Liver (tissue), 9 donors: ENCODE data around the gene GRAP2. TPM values are rescaled to one million over a fixed set of nuclear protein-coding genes. Genes with fewer than 3 reads are reported as not detected.

Experiments
- DNase-seq: peaks from one replicate; pipeline ENCODE4 v3.0.0-alpha.2; 2017; ENCODE audit warnings: low spot score
- H3K27ac ChIP-seq, 2 donors: one replicate each; pipeline ENCODE4 v1.7.0; 2013; ENCODE audit warnings: inconsistent platforms in 2 of 2, low read length in 2 of 2, control low read depth in 1 of 2, low read depth in 1 of 2, mild to moderate bottlenecking in 1 of 2
- H3K27me3 ChIP-seq, 4 donors: one replicate each; pipeline versions ENCODE4 v1.6.1 to v1.7.0; 2013; ENCODE audit warnings: low read length in 3 of 4, inconsistent platforms in 1 of 4, mild to moderate bottlenecking in 1 of 4, moderate library complexity in 1 of 4; ENCODE audit not compliant: control insufficient read depth in 4 of 4, insufficient read depth in 4 of 4
- H3K36me3 ChIP-seq, 4 donors: one replicate each; pipeline versions ENCODE4 v1.6.1 to v1.7.0; 2013; ENCODE audit warnings: low read length in 3 of 4, mild to moderate bottlenecking in 3 of 4, low read depth in 1 of 4, moderate library complexity in 1 of 4; ENCODE audit not compliant: control insufficient read depth in 4 of 4, insufficient read depth in 3 of 4
- H3K4me1 ChIP-seq, 4 donors: one replicate each; pipeline versions ENCODE4 v1.6.1 to v1.7.0; 2013; ENCODE audit warnings: low read length in 3 of 4, mild to moderate bottlenecking in 3 of 4, moderate library complexity in 1 of 4; ENCODE audit not compliant: control insufficient read depth in 4 of 4, insufficient read depth in 4 of 4
- H3K4me3 ChIP-seq, 3 donors: one replicate each; pipeline versions ENCODE4 v1.6.1 to v1.7.0; 2013; ENCODE audit warnings: low read length in 3 of 3, control low read depth in 1 of 3, low read depth in 1 of 3, mild to moderate bottlenecking in 1 of 3
- H3K9ac ChIP-seq, 2 donors: one replicate each; pipeline ENCODE4 v1.7.0; 2013; ENCODE audit warnings: low read length in 2 of 2, mild to moderate bottlenecking in 2 of 2, moderate library complexity in 2 of 2, control low read depth in 1 of 2, low read depth in 1 of 2
- H3K9me3 ChIP-seq, 4 donors: one replicate each; pipeline versions ENCODE4 v1.6.1 to v1.7.0; 2013; ENCODE audit warnings: low read length in 3 of 4; ENCODE audit not compliant: control insufficient read depth in 4 of 4
- CTCF ChIP-seq: fragments of 150-350 bp; IDR thresholded peaks from 2 replicates; pipeline ENCODE4 v1.5.1; 2017; ENCODE audit warnings: improper control_type of control experiment, low read depth, low read length; ENCODE audit not compliant: missing input control
- EGR1 ChIP-seq, 2 donors: IDR thresholded peaks; 2 replicates each; pipeline ENCODE4 v1.6.1; 2016 to 2018; ENCODE audit warnings: antibody characterized with exemption in 2 of 2, low read depth in 2 of 2
- FOXA1 ChIP-seq: IDR thresholded peaks from 2 replicates; pipeline ENCODE4 v1.6.1; 2016; ENCODE audit warnings: antibody characterized with exemption
- FOXA2 ChIP-seq: IDR thresholded peaks from 2 replicates; pipeline ENCODE4 v1.6.1; 2016; ENCODE audit warnings: antibody characterized with exemption
- GABPA ChIP-seq, 2 donors: IDR thresholded peaks in 1 of 2; conservative IDR thresholded peaks in 1 of 2; 2 replicates each; pipeline ENCODE4 v1.6.1; 2016; ENCODE audit warnings: antibody characterized with exemption in 2 of 2, mild to moderate bottlenecking in 1 of 2, moderate library complexity in 1 of 2
- HNF4A ChIP-seq, 2 donors: conservative IDR thresholded peaks; 2 replicates each; pipeline ENCODE4 v1.6.1; 2016; ENCODE audit warnings: antibody characterized with exemption in 2 of 2, mild to moderate bottlenecking in 2 of 2
- HNF4G ChIP-seq: IDR thresholded peaks from 2 replicates; pipeline ENCODE4 v1.6.1; 2016; ENCODE audit warnings: antibody characterized with exemption
- JUND ChIP-seq, 2 donors: IDR thresholded peaks; 2 replicates each; pipeline ENCODE4 v1.6.1; 2016; ENCODE audit warnings: antibody characterized with exemption in 2 of 2
- MAX ChIP-seq: IDR thresholded peaks from 2 replicates; pipeline ENCODE4 v1.6.1; 2016; ENCODE audit warnings: antibody characterized with exemption
- NR2F2 ChIP-seq: IDR thresholded peaks from 2 replicates; pipeline ENCODE4 v1.6.1; 2016; ENCODE audit warnings: antibody characterized with exemption
- RAD21 ChIP-seq, 2 donors: IDR thresholded peaks; 2 replicates each; pipeline ENCODE4 v1.6.1; 2016; ENCODE audit warnings: antibody characterized with exemption in 2 of 2, mild to moderate bottlenecking in 2 of 2
- RXRA ChIP-seq, 2 donors: IDR thresholded peaks; 2 replicates each; pipeline ENCODE4 v1.6.1; 2017 to 2018; ENCODE audit warnings: antibody characterized with exemption in 2 of 2, mild to moderate bottlenecking in 1 of 2
- SP1 ChIP-seq: IDR thresholded peaks from 2 replicates; pipeline ENCODE4 v1.6.1; 2018; ENCODE audit warnings: antibody characterized with exemption, mild to moderate bottlenecking
- TAF1 ChIP-seq: conservative IDR thresholded peaks from 2 replicates; pipeline ENCODE4 v1.6.1; 2016; ENCODE audit warnings: antibody characterized with exemption, mild to moderate bottlenecking
- YY1 ChIP-seq: IDR thresholded peaks from 2 replicates; pipeline ENCODE4 v1.6.1; 2016; ENCODE audit warnings: antibody characterized with exemption, mild to moderate bottlenecking
- ZBTB33 ChIP-seq: IDR thresholded peaks from 2 replicates; pipeline ENCODE4 v1.6.1; 2016; ENCODE audit warnings: antibody characterized with exemption
- WGBS: extraction: QIAGEN DNeasy Blood & Tissue Kit; methylation state at CpG from one replicate; pipeline ENCODE4 v1.1.7; 2013; 5-methylcytosine and 5-hydroxymethylcytosine counted together
- polyA plus RNA-seq, 2 donors: library from polyadenylated mRNA; stranded (reverse) in 1 of 2; unstranded in 1 of 2; fragments of 200-250 nt in 1 of 2; fragments of >200 nt in 1 of 2; fragmentation: Nextera tagmentation in 1 of 2; extraction: Ambion mirVana in 1 of 2; gene quantifications; one replicate each; pipeline versions ENCODE4 v1.2.1 to v1.2.3, GENCODE V29; 2013 to 2015
- total RNA-seq, 2 donors: library from RNA; depleted of rRNA; stranded (reverse); fragments of >200 nt; gene quantifications; one replicate each; pipeline ENCODE4 v1.2.3, GENCODE V29; 2014
- donor health status: healthy.
- donor health status: healthy.
- donor health status: healthy.
- donor health status: healthy.
- donor health status: healthy.

GRAP2 gene
- total and polyA plus RNA-seq, 4 donors, result 0.22 to 38.2 (median 0.78) TPM

DNA sequence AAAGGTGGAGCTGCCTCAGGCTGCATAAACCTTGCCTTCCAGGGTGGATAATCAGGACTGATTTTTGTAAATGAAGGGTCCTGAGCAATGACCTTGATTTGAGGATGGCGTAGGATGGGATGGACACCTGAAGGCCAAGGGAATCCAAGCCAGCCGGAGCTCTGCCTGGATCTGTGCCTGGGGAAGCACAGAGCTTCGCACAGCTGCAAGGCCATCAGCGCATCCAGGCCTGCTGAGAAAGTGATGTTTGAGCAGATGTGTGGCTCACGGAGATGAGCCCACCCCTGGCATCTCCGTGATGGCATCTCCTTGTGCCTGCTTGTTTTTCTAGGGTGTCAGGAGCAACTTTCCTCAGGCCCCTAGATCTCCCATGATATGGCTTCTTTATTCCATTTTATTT is 117.2 kb downstream of the GRAP2 start:
- Histone ChIP-seq H3K27me3 (no peaks in the 10 kb centered on the region), H3K4me1 (peaks cover 0 to 4% (median 0%) of the 10 kb centered on the region in 4 donors), H3K36me3 (no peaks in the 10 kb centered on the region), H3K9me3 (no peaks in the 10 kb centered on the region), H3K9ac (no peak overlapping the region), H3K4me3 (no peak overlapping the region), H3K27ac (no peak overlapping the region)
- 96% methylated on average over 6 of the region's 6 CpGs for WGBS
- TF ChIP-seq RXRA (IDR thresholded peaks at IDR 0.05) (no peak), TAF1 (no peak), HNF4G (no peak), FOXA1 (no peak), HNF4A (conservative IDR thresholded peaks at IDR 0.05) (no peak), JUND (IDR thresholded peaks at IDR 0.05) (no peak), SP1 (no peak), CTCF (no peak), ZBTB33 (no peak), YY1 (no peak), RAD21 (IDR thresholded peaks at IDR 0.05) (no peak), MAX (no peak), FOXA2 (no peak), GABPA (IDR thresholded peaks at IDR 0.05 in 1 of 2, conservative IDR thresholded peaks at IDR 0.05 in 1 of 2) (no peak), EGR1 (IDR thresholded peaks at IDR 0.05; ENCODE audit: low read depth in 2 of 2) (no peak), NR2F2 (no peak)
- DNase-seq, result no peak

GRCh38 chr22:40019100-40019499 is 118.2 kb downstream of the GRAP2 start:
- WGBS, result 90% methylated on average over 9 of the region's 9 CpGs
- Histone ChIP-seq H3K27ac (no peak overlapping the region), H3K27me3 (no peaks in the 10 kb centered on the region), H3K9me3 (no peaks in the 10 kb centered on the region), H3K9ac (no peak overlapping the region), H3K4me3 (no peak overlapping the region), H3K36me3 (no peaks in the 10 kb centered on the region), H3K4me1 (peaks cover 0 to 4% (median 0%) of the 10 kb centered on the region in 4 donors)
- no peak for TF ChIP-seq EGR1 (IDR thresholded peaks at IDR 0.05; ENCODE audit: low read depth in 2 of 2)
- TF ChIP-seq RXRA (IDR thresholded peaks at IDR 0.05), result no peak
- TF ChIP-seq TAF1, result no peak
- TF ChIP-seq HNF4G, result no peak
- TF ChIP-seq FOXA2, result no peak
- TF ChIP-seq SP1, result no peak
- DNase-seq, result no peak

DNA sequence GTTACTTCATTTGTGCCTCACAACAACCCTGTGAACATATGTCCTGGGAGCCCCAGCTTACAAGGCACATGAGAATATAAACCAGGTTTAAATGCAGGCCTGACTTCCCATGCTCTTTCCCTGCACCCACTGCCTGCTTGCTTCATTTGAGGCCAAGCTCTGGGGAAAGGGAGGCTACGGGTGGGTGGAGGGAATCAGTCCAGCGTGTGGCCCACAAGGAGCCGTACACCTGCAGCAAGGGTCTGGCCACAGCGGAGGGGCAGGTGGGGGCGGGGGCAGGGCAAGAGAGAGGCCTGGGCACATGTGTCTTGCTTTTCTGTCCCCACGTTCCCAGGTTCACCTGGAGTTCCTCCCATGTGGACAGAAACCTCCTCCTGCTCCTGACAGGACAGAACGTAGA is 120.1 kb downstream of the GRAP2 start:
- Histone ChIP-seq H3K27ac (no peak overlapping the region), H3K4me1 (no peaks in the 10 kb centered on the region), H3K9me3 (no peaks in the 10 kb centered on the region), H3K4me3 (no peak overlapping the region), H3K27me3 (no peaks in the 10 kb centered on the region), H3K36me3 (no peaks in the 10 kb centered on the region), H3K9ac (no peak overlapping the region)
- 91% methylated on average over 7 of the region's 7 CpGs for WGBS
- DNase-seq, result no peak
- no peak for TF ChIP-seq ZBTB33
- TF ChIP-seq RXRA (IDR thresholded peaks at IDR 0.05), result no peak
- no peak for TF ChIP-seq EGR1 (IDR thresholded peaks at IDR 0.05; ENCODE audit: low read depth in 2 of 2)
- TF ChIP-seq NR2F2, result no peak
- no peak for TF ChIP-seq FOXA2
- TF ChIP-seq HNF4A (conservative IDR thresholded peaks at IDR 0.05), result no peak
- no peak for TF ChIP-seq FOXA1
- TF ChIP-seq MAX, result no peak
- TF ChIP-seq CTCF, result no peak
- no peak for TF ChIP-seq RAD21 (IDR thresholded peaks at IDR 0.05)
- no peak for TF ChIP-seq TAF1
